B cell (primary cell): ENCODE results near the gene PML.

Experiments used
- CTCF ChIP-seq: fragments of 200-600 bp; IDR thresholded peaks from one replicate; pipeline ENCODE4 v1.8.0; 2022; ENCODE audit warnings: antibody characterized with exemption, mild to moderate bottlenecking
- EZH2 ChIP-seq: IDR thresholded peaks from 2 replicates; pipeline ENCODE4 v1.6.1; 2012; ENCODE audit warnings: borderline replicate concordance, low read depth, mild to moderate bottlenecking, moderate library complexity, low read length; ENCODE audit not compliant: insufficient read depth, poor library complexity, severe bottlenecking

GRCh38 chr15:74041311-74041756 lies 46.8 kb downstream of the PML start:
- TF ChIP-seq CTCF = no peak
- no peak for TF ChIP-seq EZH2
